ENCODE data around the gene KCNT2.
"Not testable (repeated sequence)": the region's sequence is repeated elsewhere in the genome, so short reads cannot be mapped to it uniquely, and the experiment has no call there.

The KCNT2 gene

DNA sequence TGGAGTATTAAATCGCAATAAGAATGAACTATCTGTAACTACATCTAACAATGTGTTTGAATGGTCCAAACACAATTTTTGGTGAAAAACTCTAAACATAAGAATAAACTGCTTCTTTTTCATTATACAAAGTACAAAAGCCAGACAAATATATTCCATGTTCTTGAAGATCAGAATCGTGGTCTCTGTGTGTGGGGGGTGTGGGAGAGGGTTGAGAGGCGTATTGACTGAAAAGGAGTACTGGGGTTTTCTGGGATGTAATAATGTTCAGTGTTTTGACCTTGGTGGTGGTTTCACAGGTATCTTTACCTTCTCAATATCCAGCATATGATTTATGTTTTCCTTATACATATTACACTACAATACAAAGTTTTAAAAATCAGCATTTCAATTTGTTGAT, 42.8 kb upstream of the KCNT2 start:
- Histone ChIP-seq H4K8ac (ENCODE audit: low read depth, low read length) (no peak overlapping the region), H4K5ac (ENCODE audit: low read length) (no peak overlapping the region), H2BK120ac (ENCODE audit: low read depth, low read length) (no peak overlapping the region), H3K79me2 (ENCODE audit: control insufficient read depth, insufficient read depth, low read length) (no peaks in the 10 kb centered on the region), H2BK15ac (replicated peaks; ENCODE audit: low read depth) (no peak overlapping the region), H3K4ac (ENCODE audit: low read depth, low read length) (no peak overlapping the region), H3K56ac (ENCODE audit: low read length) (no peak overlapping the region), H3K79me1 (ENCODE audit: low read length) (no peaks in the 10 kb centered on the region), H3K4me1 (ENCODE audit: control insufficient read depth, low read depth, low read length) (no peaks in the 10 kb centered on the region), H3K27ac (ENCODE audit: low read depth, low read length) (no peak overlapping the region), H3K18ac (ENCODE audit: low read length) (no peak overlapping the region), H3K4me3 (ENCODE audit: low read length) (no peak overlapping the region), H3K23ac (ENCODE audit: low read length) (no peak overlapping the region), H3K4me2 (ENCODE audit: low read length) (no peak overlapping the region), H3K36me3 (ENCODE audit: control insufficient read depth, insufficient read depth, low read length) (no peaks in the 10 kb centered on the region), H2AK5ac (ENCODE audit: low read length) (no peak overlapping the region), H2BK5ac (ENCODE audit: low read length) (no peak overlapping the region), H3K9ac (ENCODE audit: low read length) (no peak overlapping the region), H3K27me3 (ENCODE audit: insufficient read depth, low read length, poor library complexity) (no peaks in the 10 kb centered on the region)
- WGBS (ENCODE audit: extremely low coverage, insufficient coverage, low lambda C conversion rate): no CpG with 5 or more reads among the region's 3 CpGs
- DNase-seq: no peak

DNA sequence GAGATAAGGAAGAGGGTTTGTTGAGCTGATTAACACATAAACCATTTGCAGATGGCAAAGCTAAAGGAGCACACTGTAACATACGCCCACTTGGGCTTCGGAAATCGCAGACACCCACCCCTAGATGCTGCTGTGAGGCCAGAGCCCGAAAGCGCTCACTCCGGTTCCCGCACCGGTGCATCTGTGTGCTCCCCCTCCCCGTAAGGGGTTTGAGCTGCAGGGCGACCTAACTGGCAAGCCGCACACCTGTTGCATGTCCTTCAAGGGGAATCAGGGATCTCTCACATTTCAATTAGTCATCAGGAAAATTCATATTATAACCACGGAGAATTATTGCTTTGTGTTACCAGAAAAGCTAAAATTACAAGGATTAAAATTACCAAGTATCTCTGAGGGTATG, 42.2 kb upstream of the KCNT2 start:
- DNase-seq: peak; percentile 16
- Histone ChIP-seq H3K18ac (ENCODE audit: low read length) (no peak overlapping the region), H3K23ac (ENCODE audit: low read length) (no peak overlapping the region), H2AK5ac (ENCODE audit: low read length) (no peak overlapping the region), H2BK5ac (ENCODE audit: low read length) (no peak overlapping the region), H3K4ac (ENCODE audit: low read depth, low read length) (no peak overlapping the region), H2BK120ac (ENCODE audit: low read depth, low read length) (no peak overlapping the region), H3K27ac (ENCODE audit: low read depth, low read length) (no peak overlapping the region), H4K8ac (ENCODE audit: low read depth, low read length) (no peak overlapping the region), H3K79me1 (ENCODE audit: low read length) (no peaks in the 10 kb centered on the region), H3K79me2 (ENCODE audit: control insufficient read depth, insufficient read depth, low read length) (no peaks in the 10 kb centered on the region), H3K56ac (ENCODE audit: low read length) (no peak overlapping the region), H3K4me2 (ENCODE audit: low read length) (no peak overlapping the region), H3K36me3 (ENCODE audit: control insufficient read depth, insufficient read depth, low read length) (no peaks in the 10 kb centered on the region), H4K5ac (ENCODE audit: low read length) (no peak overlapping the region), H3K27me3 (ENCODE audit: insufficient read depth, low read length, poor library complexity) (no peaks in the 10 kb centered on the region), H3K4me3 (ENCODE audit: low read length) (no peak overlapping the region), H3K9ac (ENCODE audit: low read length) (no peak overlapping the region), H2BK15ac (replicated peaks; ENCODE audit: low read depth) (no peak overlapping the region), H3K4me1 (ENCODE audit: control insufficient read depth, low read depth, low read length) (no peaks in the 10 kb centered on the region)
- WGBS (ENCODE audit: extremely low coverage, insufficient coverage, low lambda C conversion rate): no CpG with 5 or more reads among the region's 12 CpGs

DNA sequence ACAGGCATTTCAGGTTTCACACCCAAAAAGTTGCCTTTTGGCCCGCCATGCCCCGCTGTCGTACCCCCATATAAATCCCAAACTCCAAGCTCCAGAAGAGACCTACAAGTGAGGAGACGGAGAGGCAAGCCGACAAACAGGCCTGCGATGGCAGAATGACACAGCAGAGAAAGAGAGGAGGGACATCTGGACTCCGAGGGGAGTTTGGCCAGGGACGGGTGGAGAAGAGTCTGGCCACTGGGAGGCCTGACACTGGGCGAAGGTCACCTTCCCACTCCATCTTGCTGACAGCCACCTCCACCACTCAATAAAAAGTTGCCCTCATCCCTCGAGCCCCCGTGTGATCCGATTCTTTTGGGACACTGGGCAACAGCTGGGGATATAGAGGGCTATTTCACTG, 41.8 kb upstream of the KCNT2 start:
- Histone ChIP-seq H3K27ac (ENCODE audit: low read depth, low read length) (no peak overlapping the region), H2AK5ac (ENCODE audit: low read length) (no peak overlapping the region), H2BK5ac (ENCODE audit: low read length) (no peak overlapping the region), H3K9ac (ENCODE audit: low read length) (no peak overlapping the region), H3K18ac (ENCODE audit: low read length) (no peak overlapping the region), H3K36me3 (ENCODE audit: control insufficient read depth, insufficient read depth, low read length) (no peaks in the 10 kb centered on the region), H3K4ac (ENCODE audit: low read depth, low read length) (no peak overlapping the region), H4K8ac (ENCODE audit: low read depth, low read length) (no peak overlapping the region), H3K23ac (ENCODE audit: low read length) (no peak overlapping the region), H3K4me2 (ENCODE audit: low read length) (no peak overlapping the region), H3K4me1 (ENCODE audit: control insufficient read depth, low read depth, low read length) (no peaks in the 10 kb centered on the region), H3K79me2 (ENCODE audit: control insufficient read depth, insufficient read depth, low read length) (no peaks in the 10 kb centered on the region), H3K56ac (ENCODE audit: low read length) (no peak overlapping the region), H3K79me1 (ENCODE audit: low read length) (no peaks in the 10 kb centered on the region), H3K27me3 (ENCODE audit: insufficient read depth, low read length, poor library complexity) (no peaks in the 10 kb centered on the region), H2BK15ac (replicated peaks; ENCODE audit: low read depth) (no peak overlapping the region), H4K5ac (ENCODE audit: low read length) (no peak overlapping the region), H3K4me3 (ENCODE audit: low read length) (no peak overlapping the region), H2BK120ac (ENCODE audit: low read depth, low read length) (no peak overlapping the region)
- no CpG with 5 or more reads among the region's 12 CpGs for WGBS (ENCODE audit: extremely low coverage, insufficient coverage, low lambda C conversion rate)
- no peak for DNase-seq

GRCh38 chr1:196640976-196641375, 32.7 kb upstream of the KCNT2 start:
- Histone ChIP-seq H3K23ac (ENCODE audit: low read length) (no peak overlapping the region), H3K36me3 (ENCODE audit: control insufficient read depth, insufficient read depth, low read length) (no peaks in the 10 kb centered on the region), H3K4ac (ENCODE audit: low read depth, low read length) (no peak overlapping the region), H3K4me1 (ENCODE audit: control insufficient read depth, low read depth, low read length) (no peaks in the 10 kb centered on the region), H3K4me2 (ENCODE audit: low read length) (no peak overlapping the region), H3K18ac (ENCODE audit: low read length) (no peak overlapping the region), H2AK5ac (ENCODE audit: low read length) (no peak overlapping the region), H3K79me2 (ENCODE audit: control insufficient read depth, insufficient read depth, low read length) (no peaks in the 10 kb centered on the region), H3K4me3 (ENCODE audit: low read length) (no peak overlapping the region), H3K27me3 (ENCODE audit: insufficient read depth, low read length, poor library complexity) (no peaks in the 10 kb centered on the region), H3K56ac (ENCODE audit: low read length) (no peak overlapping the region), H3K9ac (ENCODE audit: low read length) (no peak overlapping the region), H4K8ac (ENCODE audit: low read depth, low read length) (no peak overlapping the region), H3K27ac (ENCODE audit: low read depth, low read length) (no peak overlapping the region), H4K5ac (ENCODE audit: low read length) (no peak overlapping the region), H3K79me1 (ENCODE audit: low read length) (no peaks in the 10 kb centered on the region), H2BK15ac (replicated peaks; ENCODE audit: low read depth) (no peak overlapping the region), H2BK120ac (ENCODE audit: low read depth, low read length) (no peak overlapping the region), H2BK5ac (ENCODE audit: low read length) (no peak overlapping the region)
- DNase-seq: no peak
- WGBS (ENCODE audit: extremely low coverage, insufficient coverage, low lambda C conversion rate): no CpG with 5 or more reads among the region's 1 CpG

DNA sequence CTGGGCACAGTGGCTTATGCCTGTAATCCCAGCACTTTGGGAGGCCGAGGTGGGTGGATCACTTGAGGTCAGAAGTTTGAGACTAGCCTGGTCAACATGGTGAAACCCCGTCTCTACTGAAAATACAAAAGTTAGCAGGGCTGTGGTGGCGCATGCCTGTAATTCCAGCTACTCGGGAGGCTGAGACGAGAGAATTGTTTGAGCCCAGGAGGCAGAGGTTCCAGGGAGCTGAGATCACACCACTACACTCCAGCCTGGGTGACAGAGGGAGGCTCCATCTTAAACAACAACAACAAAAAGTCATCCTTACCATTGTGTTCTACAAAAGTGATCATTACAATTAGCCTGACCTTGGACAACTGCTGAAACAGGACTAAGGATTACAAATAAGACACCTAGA, 31.1 kb upstream of the KCNT2 start:
- not testable (repeated sequence) for H2BK15ac ChIP-seq (replicated peaks; ENCODE audit: low read depth); H4K5ac ChIP-seq (ENCODE audit: low read length); H3K27me3 ChIP-seq (ENCODE audit: insufficient read depth, low read length, poor library complexity); H2BK5ac ChIP-seq (ENCODE audit: low read length); H4K8ac ChIP-seq (ENCODE audit: low read depth, low read length); H3K4ac ChIP-seq (ENCODE audit: low read depth, low read length); H3K4me1 ChIP-seq (ENCODE audit: control insufficient read depth, low read depth, low read length); H3K36me3 ChIP-seq (ENCODE audit: control insufficient read depth, insufficient read depth, low read length); H3K56ac ChIP-seq (ENCODE audit: low read length); H3K27ac ChIP-seq (ENCODE audit: low read depth, low read length); H3K23ac ChIP-seq (ENCODE audit: low read length); H3K4me3 ChIP-seq (ENCODE audit: low read length); H3K79me2 ChIP-seq (ENCODE audit: control insufficient read depth, insufficient read depth, low read length); H2BK120ac ChIP-seq (ENCODE audit: low read depth, low read length); H3K79me1 ChIP-seq (ENCODE audit: low read length); H3K4me2 ChIP-seq (ENCODE audit: low read length); H2AK5ac ChIP-seq (ENCODE audit: low read length); H3K9ac ChIP-seq (ENCODE audit: low read length); H3K18ac ChIP-seq (ENCODE audit: low read length)
- no CpG with 5 or more reads among the region's 5 CpGs for WGBS (ENCODE audit: extremely low coverage, insufficient coverage, low lambda C conversion rate)
- DNase-seq: peak; percentile 11

GRCh38 chr1:196638466-196638865, 30.2 kb upstream of the KCNT2 start:
- no peak overlapping the region for H3K18ac ChIP-seq (ENCODE audit: low read length)
- H3K27me3 ChIP-seq (ENCODE audit: insufficient read depth, low read length, poor library complexity): no peaks in the 10 kb centered on the region
- no peak overlapping the region for H2BK120ac ChIP-seq (ENCODE audit: low read depth, low read length)
- H3K36me3 ChIP-seq (ENCODE audit: control insufficient read depth, insufficient read depth, low read length): no peaks in the 10 kb centered on the region
- no peak for DNase-seq
- H3K56ac ChIP-seq (ENCODE audit: low read length): no peak overlapping the region
- no peak overlapping the region for H4K5ac ChIP-seq (ENCODE audit: low read length)
- no peak overlapping the region for H3K4ac ChIP-seq (ENCODE audit: low read depth, low read length)
- no peak overlapping the region for H3K27ac ChIP-seq (ENCODE audit: low read depth, low read length)
- no peak overlapping the region for H3K23ac ChIP-seq (ENCODE audit: low read length)
- WGBS (ENCODE audit: extremely low coverage, insufficient coverage, low lambda C conversion rate): no CpG with 5 or more reads among the region's 2 CpGs
- no peak overlapping the region for H3K9ac ChIP-seq (ENCODE audit: low read length)
- H2BK5ac ChIP-seq (ENCODE audit: low read length): no peak overlapping the region
- no peaks in the 10 kb centered on the region for H3K4me1 ChIP-seq (ENCODE audit: control insufficient read depth, low read depth, low read length)
- no peak overlapping the region for H2AK5ac ChIP-seq (ENCODE audit: low read length)
- no peaks in the 10 kb centered on the region for H3K79me1 ChIP-seq (ENCODE audit: low read length)
- H3K79me2 ChIP-seq (ENCODE audit: control insufficient read depth, insufficient read depth, low read length): no peaks in the 10 kb centered on the region
- H3K4me3 ChIP-seq (ENCODE audit: low read length): no peak overlapping the region
- no peak overlapping the region for H4K8ac ChIP-seq (ENCODE audit: low read depth, low read length)
- H2BK15ac ChIP-seq (replicated peaks; ENCODE audit: low read depth): no peak overlapping the region
- no peak overlapping the region for H3K4me2 ChIP-seq (ENCODE audit: low read length)

Measured in mesendoderm (in vitro differentiated cells).